Right lobe of liver (tissue), 4 donors: Measurements from ENCODE around the gene PCDHA5.

Experiments used
- CTCF ChIP-seq, 4 donors: fragments of 200-600 bp in 3 of 4; fragments of 450-650 bp in 1 of 4; IDR thresholded peaks; one replicate each; pipeline versions ENCODE4 v1.5.1 to v1.8.0; 2016 to 2022; ENCODE audit warnings: antibody characterized with exemption in 4 of 4, mild to moderate bottlenecking in 2 of 4
- POLR2A ChIP-seq: fragments of 450-650 bp; IDR thresholded peaks from one replicate; pipeline ENCODE4 v1.6.1; 2017; ENCODE audit warnings: antibody characterized with exemption, mild to moderate bottlenecking
- donor health status: DM: no; HTN: no; CAD: no.
- donor health status: DM: no; HTN: no; CAD: no.
- donor health status: DM: no; HTN: yes; CAD: no.

GRCh38 chr5:140795259-140795641 is 26.2 kb upstream of the PCDHA5 start:
- no peak for TF ChIP-seq CTCF (IDR thresholded peaks at IDR 0.05)
- TF ChIP-seq POLR2A, result no peak
